Lower leg skin (tissue), 4 donors: ENCODE data around the gene ASIC4. TPM values are rescaled to one million over a fixed set of nuclear protein-coding genes. Genes with fewer than 3 reads are reported as not detected.
A peak's percentile ranks its signal among the peaks of the same experiment; 100 is the strongest.

Experiments
- DNase-seq, 2 donors: peaks; one replicate each; pipeline ENCODE4 v3.0.0-alpha.2; 2019; ENCODE audit warnings: low spot score in 2 of 2
- H3K4me3 ChIP-seq: fragments of 200-600 bp; sonication (generic); 2 replicates; pipeline ENCODE4 v1.5.1; 2017; ENCODE audit warnings: mild to moderate bottlenecking, low read depth; ENCODE audit not compliant: poor library complexity, severe bottlenecking
- POLR2A ChIP-seq, 2 donors: fragments of 450-650 bp; IDR thresholded peaks; one replicate each; pipeline ENCODE4 v1.6.1; 2016 to 2017; ENCODE audit warnings: antibody characterized with exemption in 2 of 2, mild to moderate bottlenecking in 1 of 2, moderate library complexity in 1 of 2
- WGBS, 2 donors: methylation state at CpG; one replicate each; pipeline ENCODE4 v1.1.5; 2018; 5-methylcytosine and 5-hydroxymethylcytosine counted together
- intact Hi-C: fragments of 100-400 bp; cut with DNase I; formaldehyde crosslinking; loops from one replicate; pipeline ENCODE4 v1.15.0; 2023; ENCODE audit warnings: low total_unique reads
- total RNA-seq, 4 donors: library from RNA; depleted of rRNA; stranded (reverse); fragments of >200 nt; gene quantifications; one replicate each; pipeline ENCODE4 v1.1.0, GENCODE V29; 2016
- TF ChIP-seq, protein P1 (sequence below), 3 donors: fragments of 450-650 bp; IDR thresholded peaks; one replicate each; pipeline ENCODE4 v1.5.1; 2016; ENCODE audit warnings: antibody characterized with exemption in 3 of 3, mild to moderate bottlenecking in 3 of 3, moderate library complexity in 2 of 3

Gene ASIC4
- total RNA-seq, 4 donors from 2014 or later = 0.26 TPM; not detected in 3

DNA sequence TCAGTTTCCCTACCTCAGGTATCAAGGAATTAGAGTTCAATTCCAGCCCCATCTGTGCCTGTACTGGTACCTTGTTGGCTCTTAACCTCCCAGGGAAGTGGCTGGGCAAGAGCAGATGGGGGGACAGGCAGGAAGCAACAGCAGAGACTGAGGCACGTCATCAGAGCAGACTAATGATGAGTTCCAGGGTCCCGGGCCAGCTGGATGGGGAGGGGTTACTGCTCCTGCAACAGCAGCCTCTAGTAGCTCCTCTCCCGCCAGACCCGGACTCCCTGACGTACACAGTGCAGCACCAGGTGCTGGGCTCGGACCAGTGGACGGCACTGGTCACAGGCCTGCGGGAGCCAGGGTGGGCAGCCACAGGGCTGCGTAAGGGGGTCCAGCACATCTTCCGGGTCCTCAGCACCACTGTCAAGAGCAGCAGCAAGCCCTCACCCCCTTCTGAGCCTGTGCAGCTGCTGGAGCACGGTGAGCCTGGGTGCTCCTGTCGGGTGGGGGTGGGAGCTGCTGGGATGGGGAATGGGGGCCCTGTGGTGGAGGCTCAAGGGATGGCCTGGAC lies 41.6 kb upstream of the ASIC4 start:
- no peak for TF ChIP-seq POLR2A (IDR thresholded peaks at IDR 0.05)
- TF ChIP-seq, protein P1, sequence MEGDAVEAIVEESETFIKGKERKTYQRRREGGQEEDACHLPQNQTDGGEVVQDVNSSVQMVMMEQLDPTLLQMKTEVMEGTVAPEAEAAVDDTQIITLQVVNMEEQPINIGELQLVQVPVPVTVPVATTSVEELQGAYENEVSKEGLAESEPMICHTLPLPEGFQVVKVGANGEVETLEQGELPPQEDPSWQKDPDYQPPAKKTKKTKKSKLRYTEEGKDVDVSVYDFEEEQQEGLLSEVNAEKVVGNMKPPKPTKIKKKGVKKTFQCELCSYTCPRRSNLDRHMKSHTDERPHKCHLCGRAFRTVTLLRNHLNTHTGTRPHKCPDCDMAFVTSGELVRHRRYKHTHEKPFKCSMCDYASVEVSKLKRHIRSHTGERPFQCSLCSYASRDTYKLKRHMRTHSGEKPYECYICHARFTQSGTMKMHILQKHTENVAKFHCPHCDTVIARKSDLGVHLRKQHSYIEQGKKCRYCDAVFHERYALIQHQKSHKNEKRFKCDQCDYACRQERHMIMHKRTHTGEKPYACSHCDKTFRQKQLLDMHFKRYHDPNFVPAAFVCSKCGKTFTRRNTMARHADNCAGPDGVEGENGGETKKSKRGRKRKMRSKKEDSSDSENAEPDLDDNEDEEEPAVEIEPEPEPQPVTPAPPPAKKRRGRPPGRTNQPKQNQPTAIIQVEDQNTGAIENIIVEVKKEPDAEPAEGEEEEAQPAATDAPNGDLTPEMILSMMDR (IDR thresholded peaks at IDR 0.05) = no peak
- no peak overlapping the region for H3K4me3 ChIP-seq
- no peak for DNase-seq
- WGBS, 2 donors = 82 to 95% methylated on average over 10 to 11 of the region's 12 CpGs
- intact Hi-C loops = no loop called here

DNA sequence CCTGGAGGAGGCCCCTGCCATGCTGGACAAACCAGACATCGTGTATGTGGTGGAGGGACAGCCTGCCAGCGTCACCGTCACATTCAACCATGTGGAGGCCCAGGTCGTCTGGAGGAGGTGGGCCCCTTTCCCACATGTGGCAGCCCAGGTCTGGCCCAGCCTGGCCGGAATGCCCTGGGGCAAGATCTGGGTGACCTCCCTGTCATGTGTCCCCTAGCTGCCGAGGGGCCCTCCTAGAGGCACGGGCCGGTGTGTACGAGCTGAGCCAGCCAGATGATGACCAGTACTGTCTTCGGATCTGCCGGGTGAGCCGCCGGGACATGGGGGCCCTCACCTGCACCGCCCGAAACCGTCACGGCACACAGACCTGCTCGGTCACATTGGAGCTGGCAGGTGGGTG lies 40.8 kb upstream of the ASIC4 start:
- no peak for TF ChIP-seq POLR2A (IDR thresholded peaks at IDR 0.05)
- TF ChIP-seq, protein P1 (IDR thresholded peaks at IDR 0.05) = no peak
- DNase-seq = no peak
- WGBS, 2 donors = 89 to 95% methylated on average over 12 to 18 of the region's 18 CpGs
- intact Hi-C loops = no loop called here
- no peak overlapping the region for H3K4me3 ChIP-seq

DNA sequence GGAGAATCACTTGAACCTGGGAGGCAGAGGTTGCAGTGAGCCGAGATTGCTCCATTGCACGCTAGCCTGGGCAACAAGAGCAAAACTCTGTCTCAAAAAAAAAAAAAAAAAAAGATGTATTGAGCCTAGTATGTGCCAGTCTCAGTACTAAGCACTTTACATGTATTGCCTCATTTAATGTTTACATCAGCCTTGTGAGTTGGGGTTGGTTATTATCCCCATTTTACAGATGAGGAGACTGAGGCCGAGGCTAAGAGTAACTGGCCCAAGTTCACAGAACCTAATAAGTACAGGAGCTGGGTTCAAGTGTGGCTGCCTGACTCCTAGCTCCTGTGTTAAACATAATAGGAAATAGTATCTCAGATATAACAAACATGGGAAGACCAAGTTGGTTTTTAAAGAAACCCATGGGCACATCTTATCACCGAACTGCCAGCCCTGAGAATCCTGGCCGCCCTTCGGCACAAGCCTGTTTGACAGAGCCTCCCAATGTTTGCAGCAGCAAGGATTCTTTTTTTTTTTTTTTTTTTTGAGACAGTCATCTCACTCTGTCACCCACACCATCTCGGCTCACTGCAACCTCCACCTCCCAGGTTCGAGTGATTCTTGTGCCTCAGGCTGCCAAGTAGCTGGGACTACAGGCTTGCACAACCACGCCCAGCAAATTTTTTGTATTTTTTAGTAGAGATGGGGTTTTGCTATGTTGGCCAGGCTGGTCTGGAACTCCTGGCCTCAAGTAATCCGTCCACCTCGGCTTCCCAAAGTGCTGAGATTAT lies 39.8 kb upstream of the ASIC4 start:
- WGBS, 2 donors = 74 to 76% methylated on average over 11 of the region's 11 CpGs
- intact Hi-C loops = no loop called here
- DNase-seq = no peak
- TF ChIP-seq POLR2A (IDR thresholded peaks at IDR 0.05) = no peak
- TF ChIP-seq, protein P1 (IDR thresholded peaks at IDR 0.05) = no peak
- no peak overlapping the region for H3K4me3 ChIP-seq

DNA sequence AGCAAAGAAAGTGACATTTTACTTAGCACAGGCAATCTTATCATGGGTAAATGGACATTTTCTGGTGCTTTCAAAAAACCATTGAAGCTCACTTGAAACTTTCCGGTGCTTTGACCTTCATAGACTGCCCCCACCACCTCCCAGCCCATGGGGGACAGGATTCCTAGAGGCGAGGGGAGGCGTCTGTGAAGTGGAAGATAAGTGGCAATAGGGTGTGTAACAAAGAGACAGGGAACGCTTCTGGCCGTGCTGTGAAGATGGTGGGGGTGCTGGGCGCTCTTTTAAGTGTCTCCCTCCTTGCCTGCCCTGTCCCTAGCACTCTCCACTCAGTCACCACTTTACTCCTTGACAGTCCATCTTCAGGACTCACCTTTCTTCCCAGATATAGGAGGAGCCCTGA lies 39.0 kb upstream of the ASIC4 start:
- TF ChIP-seq POLR2A (IDR thresholded peaks at IDR 0.05) = no peak
- TF ChIP-seq, protein P1 (IDR thresholded peaks at IDR 0.05) = no peak
- no peak overlapping the region for H3K4me3 ChIP-seq
- no peak for DNase-seq
- intact Hi-C loops = no loop called here
- WGBS, 2 donors = 84 to 85% methylated on average over 6 of the region's 6 CpGs

DNA sequence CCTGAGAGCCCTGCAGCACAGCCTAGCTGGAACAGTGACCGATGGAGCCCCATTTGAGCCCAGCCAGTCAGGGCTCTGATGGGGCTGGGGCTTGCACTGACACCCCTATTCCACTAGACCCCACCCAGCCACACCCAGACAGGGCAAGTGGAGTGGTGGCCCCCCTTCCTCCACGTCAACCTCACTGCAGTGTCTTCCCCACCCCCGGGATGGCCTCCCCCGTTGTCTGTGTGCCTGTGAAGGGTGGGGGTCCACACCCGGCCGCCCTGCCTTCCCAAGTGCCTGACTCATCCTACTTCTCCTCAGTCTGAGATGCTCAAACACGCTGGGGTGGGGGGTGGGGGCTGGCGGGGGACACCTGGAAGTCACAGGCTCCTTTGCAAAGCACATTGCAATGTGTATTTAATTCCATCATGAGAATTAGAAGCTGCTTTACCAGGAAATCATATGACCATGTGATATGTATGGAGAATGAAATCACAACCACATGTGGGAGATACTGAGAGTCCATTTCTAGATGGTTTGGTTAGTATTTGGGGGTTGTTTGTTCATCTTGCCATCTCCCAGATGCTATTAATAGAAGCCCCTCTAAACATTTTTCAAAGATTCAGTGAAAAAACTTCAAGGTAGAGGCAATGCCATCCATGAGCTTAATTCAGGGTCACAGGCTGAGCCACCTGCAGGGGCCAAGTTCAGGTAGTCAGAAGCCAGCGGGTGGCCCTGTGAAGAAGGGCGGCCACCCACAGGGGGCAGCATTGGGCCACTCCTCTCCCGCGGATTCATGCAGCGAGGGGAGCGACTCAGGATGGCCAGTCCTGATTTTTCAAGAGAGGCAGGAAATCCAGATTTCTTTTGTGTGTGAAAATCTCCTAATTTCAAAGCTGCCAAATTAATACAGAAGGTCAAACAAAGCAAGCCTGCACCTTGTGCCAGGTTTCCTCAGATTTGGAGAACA lies 38.3 kb upstream of the ASIC4 start:
- peak in 1 of 2 donors; percentile 93 for DNase-seq
- 40 to 42% methylated on average over 14 of the region's 14 CpGs for WGBS, 2 donors
- H3K4me3 ChIP-seq = no peak overlapping the region
- TF ChIP-seq POLR2A (IDR thresholded peaks at IDR 0.05) = no peak
- TF ChIP-seq, protein P1 (IDR thresholded peaks at IDR 0.05) = no peak
- intact Hi-C loops = no loop called here
